Esophagus squamous epithelium (tissue), 5 donors: ENCODE measurements around the gene B4GALT5. TPM values are rescaled to one million over a fixed set of nuclear protein-coding genes. Genes with fewer than 3 reads are reported as not detected.
"Not testable (repeated sequence)": the region's sequence is repeated elsewhere in the genome, so short reads cannot be mapped to it uniquely, and the experiment has no call there.

ENCODE experiments used
- DNase-seq: peaks from one replicate; lab custom pipeline; 2025; lab: John Stamatoyannopoulos, UW
- H3K27ac ChIP-seq, 4 donors: fragments of 200-600 bp; sonication (generic); one replicate each; pipeline ENCODE4 v1.5.1; 2016 to 2019; ENCODE audit warnings: mild to moderate bottlenecking in 1 of 4
- H3K27me3 ChIP-seq, 4 donors: fragments of 200-600 bp; sonication (generic); 1 replicate in 3 of 4; 2 replicates in 1 of 4; pipeline versions ENCODE4 v1.5.1 to v1.6.0; 2017 to 2021; ENCODE audit warnings: antibody characterized with exemption in 1 of 4
- H3K36me3 ChIP-seq, 3 donors: fragments of 200-600 bp; sonication (generic); one replicate each; pipeline ENCODE4 v1.5.1; 2016 to 2019
- H3K4me1 ChIP-seq, 3 donors: fragments of 200-600 bp; sonication (generic); one replicate each; pipeline ENCODE4 v1.5.1; 2017 to 2019
- H3K4me3 ChIP-seq, 4 donors: fragments of 200-600 bp; sonication (generic); 1 replicate in 3 of 4; 2 replicates in 1 of 4; pipeline ENCODE4 v1.5.1; 2016 to 2019; ENCODE audit warnings: mild to moderate bottlenecking in 2 of 4, moderate library complexity in 1 of 4
- H3K9me3 ChIP-seq, 3 donors: fragments of 200-600 bp; sonication (generic); one replicate each; pipeline ENCODE4 v1.5.1; 2016 to 2019
- POLR2A ChIP-seq, 4 donors: fragments of 450-650 bp; IDR thresholded peaks; one replicate each; pipeline ENCODE4 v1.6.1; 2017; ENCODE audit warnings: antibody characterized with exemption in 4 of 4, mild to moderate bottlenecking in 4 of 4, moderate library complexity in 3 of 4
- WGBS, 2 donors: methylation state at CpG; one replicate each; pipeline ENCODE4 v1.1.5; 2018; 5-methylcytosine and 5-hydroxymethylcytosine counted together
- intact Hi-C: fragments of 100-400 bp; cut with DNase I; formaldehyde crosslinking; loops from one replicate; pipeline ENCODE4 v1.15.0; 2022
- total RNA-seq, 4 donors: library from RNA; depleted of rRNA; stranded (reverse); fragments of >200 nt; gene quantifications; one replicate each; pipeline ENCODE4 v1.1.0, GENCODE V29; 2016
- TF ChIP-seq, protein P1 (sequence below), 6 experiments: fragments of 450-650 bp in 4 of 6; fragments of 200-600 bp in 2 of 6; sonication (generic) in 2 of 6; IDR thresholded peaks; one replicate each; pipeline ENCODE4 v1.5.1; 2016 to 2019; ENCODE audit warnings: antibody characterized with exemption in 6 of 6, mild to moderate bottlenecking in 4 of 6, moderate library complexity in 4 of 6
- donor health status: DM: yes; HTN: yes; CAD: no.

The B4GALT5 gene
- total RNA-seq, 4 donors from 2014 or later, result 24.1 to 34.2 (median 25.7) TPM

GRCh38 chr20:49620364-49621240, 93.1 kb downstream of the B4GALT5 start:
- intact Hi-C loops, result no loop called here
- no peak for DNase-seq
- H3K4me1 ChIP-seq, result peaks cover 3 to 37% (median 5%) of the 10 kb centered on the region in 3 donors
- H3K4me3 ChIP-seq, result no peak overlapping the region
- 50 to 55% methylated on average over 6 to 7 of the region's 12 CpGs for WGBS, 2 donors
- peaks cover 0 to 6% (median 0%) of the 10 kb centered on the region in 3 donors for H3K9me3 ChIP-seq
- H3K36me3 ChIP-seq, result no peaks in the 10 kb centered on the region
- H3K27ac ChIP-seq, result peak overlapping the region in 2 of 4 donors; percentile 29 to 50
- no peaks in the 10 kb centered on the region for H3K27me3 ChIP-seq
- TF ChIP-seq POLR2A (IDR thresholded peaks at IDR 0.05), result no peak

DNA sequence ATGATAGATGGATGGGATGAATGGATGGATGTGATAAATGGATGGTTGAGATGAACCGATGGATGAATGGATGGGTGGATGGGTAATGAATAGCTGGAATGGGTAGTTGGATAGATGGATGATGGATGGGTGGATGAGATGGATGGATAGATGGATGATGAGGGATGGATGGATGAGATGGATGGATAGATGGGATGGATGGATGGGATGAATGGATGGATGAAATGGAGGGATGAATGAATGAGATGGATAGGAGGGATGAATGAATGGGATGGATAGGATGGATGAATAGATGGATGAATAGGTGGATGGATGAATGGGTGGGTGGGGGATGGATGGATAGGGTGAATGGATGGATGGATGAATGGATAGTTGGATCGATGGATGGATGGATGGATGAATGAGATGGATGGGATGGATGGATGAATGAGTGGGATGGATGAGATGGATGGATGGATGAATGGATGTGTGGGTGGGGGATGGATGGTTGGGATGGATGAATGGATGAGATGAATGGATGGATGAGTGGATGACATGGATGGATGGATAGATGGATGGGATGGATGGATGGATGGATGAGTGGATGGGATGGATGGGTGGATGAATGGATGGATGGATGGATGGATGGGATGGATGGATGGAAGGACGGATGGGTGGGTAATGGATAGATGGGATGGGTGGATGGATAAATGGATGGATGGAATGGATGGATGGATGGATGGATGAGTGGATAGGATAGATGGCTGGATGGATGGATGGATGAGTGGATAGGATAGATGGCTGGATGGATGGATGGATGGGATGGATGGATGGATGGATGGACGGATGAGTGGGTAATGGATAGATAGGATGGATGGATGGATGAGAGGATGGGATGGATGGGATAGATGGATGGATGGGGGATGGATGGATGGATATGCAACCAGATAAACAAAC, 94.3 kb downstream of the B4GALT5 start:
- Histone ChIP-seq H3K27ac (no peak overlapping the region), H3K27me3 (no peaks in the 10 kb centered on the region), H3K4me3 (no peak overlapping the region), H3K9me3 (peaks cover 0 to 6% (median 0%) of the 10 kb centered on the region in 3 donors), H3K36me3 (no peaks in the 10 kb centered on the region), H3K4me1 (peaks cover 0 to 35% (median 8%) of the 10 kb centered on the region in 3 donors)
- WGBS, 2 donors, result 90 to 94% methylated on average over 4 of the region's 4 CpGs
- intact Hi-C loops, result no loop called here
- TF ChIP-seq, protein P1, sequence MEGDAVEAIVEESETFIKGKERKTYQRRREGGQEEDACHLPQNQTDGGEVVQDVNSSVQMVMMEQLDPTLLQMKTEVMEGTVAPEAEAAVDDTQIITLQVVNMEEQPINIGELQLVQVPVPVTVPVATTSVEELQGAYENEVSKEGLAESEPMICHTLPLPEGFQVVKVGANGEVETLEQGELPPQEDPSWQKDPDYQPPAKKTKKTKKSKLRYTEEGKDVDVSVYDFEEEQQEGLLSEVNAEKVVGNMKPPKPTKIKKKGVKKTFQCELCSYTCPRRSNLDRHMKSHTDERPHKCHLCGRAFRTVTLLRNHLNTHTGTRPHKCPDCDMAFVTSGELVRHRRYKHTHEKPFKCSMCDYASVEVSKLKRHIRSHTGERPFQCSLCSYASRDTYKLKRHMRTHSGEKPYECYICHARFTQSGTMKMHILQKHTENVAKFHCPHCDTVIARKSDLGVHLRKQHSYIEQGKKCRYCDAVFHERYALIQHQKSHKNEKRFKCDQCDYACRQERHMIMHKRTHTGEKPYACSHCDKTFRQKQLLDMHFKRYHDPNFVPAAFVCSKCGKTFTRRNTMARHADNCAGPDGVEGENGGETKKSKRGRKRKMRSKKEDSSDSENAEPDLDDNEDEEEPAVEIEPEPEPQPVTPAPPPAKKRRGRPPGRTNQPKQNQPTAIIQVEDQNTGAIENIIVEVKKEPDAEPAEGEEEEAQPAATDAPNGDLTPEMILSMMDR (IDR thresholded peaks at IDR 0.05), result no peak
- no peak for TF ChIP-seq POLR2A (IDR thresholded peaks at IDR 0.05)
- DNase-seq, result no peak

DNA sequence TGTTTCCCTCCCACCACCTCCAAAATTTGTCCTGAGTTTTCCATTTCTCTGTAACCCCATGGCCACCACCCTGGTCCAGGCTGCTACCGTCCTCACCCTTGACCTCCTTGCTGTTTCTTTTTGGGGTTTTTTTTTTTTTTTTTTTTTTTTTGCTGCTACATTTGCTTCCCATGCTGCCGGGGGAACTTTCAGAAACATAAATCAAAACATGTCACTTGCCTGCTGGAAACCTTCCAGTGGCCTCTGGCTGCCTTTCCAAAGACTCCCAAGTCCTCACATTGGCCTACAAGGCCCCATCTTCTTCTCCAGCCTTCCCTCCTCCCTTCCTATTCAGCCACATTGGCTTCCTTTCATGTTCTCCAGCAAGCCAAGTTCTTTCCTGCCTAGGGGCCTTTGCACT, 95.4 kb downstream of the B4GALT5 start:
- Histone ChIP-seq H3K27me3 (no peaks in the 10 kb centered on the region), H3K4me3 (no peak overlapping the region), H3K4me1 (peaks cover 0 to 35% (median 8%) of the 10 kb centered on the region in 3 donors), H3K36me3 (no peaks in the 10 kb centered on the region), H3K9me3 (peaks cover 0 to 6% (median 0%) of the 10 kb centered on the region in 3 donors), H3K27ac (no peak overlapping the region)
- DNase-seq, result no peak
- no peak for TF ChIP-seq POLR2A (IDR thresholded peaks at IDR 0.05)
- TF ChIP-seq, protein P1 (IDR thresholded peaks at IDR 0.05), result no peak
- intact Hi-C loops, result no loop called here
- 34 to 49% methylated on average over 2 of the region's 2 CpGs for WGBS, 2 donors

DNA sequence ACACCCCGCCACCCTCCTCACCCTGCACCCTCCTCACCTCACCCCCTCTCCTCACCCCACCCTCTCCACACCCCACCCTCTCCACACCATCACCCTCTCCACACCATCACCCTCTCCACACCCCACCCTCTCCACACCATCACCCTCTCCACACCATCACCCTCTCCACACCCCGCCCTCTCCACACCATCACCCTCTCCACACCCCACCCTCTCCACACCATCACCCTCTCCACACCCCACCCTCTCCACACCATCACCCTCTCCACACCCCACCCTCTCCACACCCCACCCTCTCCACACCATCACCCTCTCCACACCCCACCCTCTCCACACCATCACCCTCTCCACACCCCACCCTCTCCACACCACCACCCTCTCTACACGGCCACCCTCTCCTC, 96.3 kb downstream of the B4GALT5 start:
- H3K4me1 ChIP-seq, result peaks cover 0 to 38% (median 8%) of the 10 kb centered on the region in 3 donors
- H3K27ac ChIP-seq, H3K36me3 ChIP-seq, H3K9me3 ChIP-seq, H3K27me3 ChIP-seq, DNase-seq, H3K4me3 ChIP-seq, intact Hi-C loops: not testable (repeated sequence)
- whole genome bisulfite sequencing, 2 donors, result 55 to 77% methylated on average over 2 to 3 of the region's 3 CpGs

DNA sequence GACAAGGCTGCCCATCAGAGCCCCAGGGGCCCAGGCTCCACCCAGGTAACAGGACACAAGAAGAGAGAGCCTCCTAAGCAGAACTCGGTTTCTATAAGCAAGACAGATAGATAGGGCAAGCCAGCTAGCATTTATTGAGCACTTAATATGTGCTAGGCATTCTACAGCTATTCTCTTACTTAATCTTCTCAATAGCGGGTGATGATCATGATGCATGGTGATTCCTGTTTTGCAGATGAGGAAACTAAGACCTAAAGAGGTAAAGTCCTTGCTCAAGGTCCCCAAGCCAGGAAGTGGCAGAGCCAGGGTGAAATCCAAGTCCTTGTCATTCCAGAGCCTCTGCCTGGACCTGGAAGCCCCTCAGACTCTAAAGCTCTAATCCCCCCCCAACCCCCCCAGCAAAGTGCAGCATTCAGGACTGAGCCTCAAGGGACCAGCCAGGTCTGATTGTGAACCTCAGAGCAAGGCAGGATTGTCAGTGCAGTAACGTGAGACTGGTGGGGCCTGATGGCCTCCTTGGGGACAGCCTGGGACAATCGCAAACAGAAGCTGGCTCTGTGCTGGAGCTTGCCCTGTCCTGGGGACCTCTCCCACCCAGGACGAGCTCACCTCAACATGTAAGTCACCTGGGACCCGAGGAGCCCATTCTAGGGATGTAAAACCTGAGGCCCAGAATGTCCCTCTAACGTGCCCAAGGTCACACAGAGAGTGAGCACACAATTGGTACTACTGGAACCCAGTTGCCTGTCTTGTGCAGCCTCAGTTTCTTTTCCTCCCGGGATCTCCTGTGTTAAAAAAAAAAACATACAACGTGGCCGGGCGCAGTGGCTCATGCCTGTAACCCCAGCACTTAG, 97.3 kb downstream of the B4GALT5 start:
- peaks cover 0 to 46% (median 9%) of the 10 kb centered on the region in 3 donors for H3K4me1 ChIP-seq
- intact Hi-C loops, result no loop called here
- TF ChIP-seq, protein P1 (IDR thresholded peaks at IDR 0.05), result no peak
- TF ChIP-seq POLR2A (IDR thresholded peaks at IDR 0.05), result no peak
- DNase-seq, result no peak
- H3K36me3 ChIP-seq, result no peaks in the 10 kb centered on the region
- H3K27ac ChIP-seq, result peak overlapping the region; percentile 34 to 85 (median 58)
- no peak overlapping the region for H3K4me3 ChIP-seq
- no peaks in the 10 kb centered on the region for H3K27me3 ChIP-seq
- H3K9me3 ChIP-seq, result no peaks in the 10 kb centered on the region
- 83 to 89% methylated on average over 5 to 7 of the region's 11 CpGs for WGBS, 2 donors
